ENCODE data around the gene ZNF667. TPM values are rescaled to one million over a fixed set of nuclear protein-coding genes. Genes with fewer than 3 reads are reported as not detected.
A peak's percentile ranks its signal among the peaks of the same experiment; 100 is the strongest.

The ZNF667 gene
- total RNA-seq, 1 donor from 2014 or later = 12.5 TPM

- peak; percentile 96 for DNase-seq (ENCODE audit: low spot score)
Measured at GRCh38 chr19:56393119-56394012, 83.8 kb downstream of the ZNF667 start, which contains the start of gene ZNF582. Gene ZNF582, minus strand, starts transcription at chr19:56393534. Its CDS starts 1,782 bp downstream, at chr19:56391752.

Other genes starting within 250 kb of the ZNF667 start
- not detected for gene EDDM13, start 204.6 kb downstream of the ZNF667 start, total RNA-seq
- gene ZSCAN5A, start 162.5 kb downstream of the ZNF667 start, total RNA-seq = 31.1 TPM
- 5.6 TPM for gene ZNF582, start 83.8 kb downstream of the ZNF667 start, total RNA-seq
- gene ZNF583, start 73.0 kb downstream of the ZNF667 start, total RNA-seq = 9.7 TPM
- gene ZNF471, start 30.5 kb upstream of the ZNF667 start, total RNA-seq = 10.6 TPM
- gene ZFP28, start 61.6 kb upstream of the ZNF667 start, total RNA-seq = 10.7 TPM
- gene ZNF470, start 90.1 kb upstream of the ZNF667 start, total RNA-seq = 5.8 TPM
- gene ZNF71, start 118.0 kb upstream of the ZNF667 start, total RNA-seq = 7.4 TPM
- not detected for gene SMIM17, start 165.8 kb upstream of the ZNF667 start, total RNA-seq
- 3.9 TPM for gene ZNF835, start 194.4 kb upstream of the ZNF667 start, total RNA-seq

All from ureter (tissue), 1 donor.